HepG2 (cell line): ENCODE measurements around the gene VSIG10L2. TPM values are rescaled to one million over a fixed set of nuclear protein-coding genes. Genes with fewer than 3 reads are reported as not detected.

Source experiments
- FOXK1 ChIP-seq: sonication (generic); formaldehyde crosslinking; IDR thresholded peaks from 2 replicates; pipeline ENCODE4 v1.4.0; 2020; ENCODE audit warnings: low read depth, missing genetic modification reagents, borderline replicate concordance
- HNRNPLL ChIP-seq: fragments of 200-400 bp; formaldehyde crosslinking; IDR thresholded peaks from 2 replicates; pipeline ENCODE4 v1.6.1; 2017; ENCODE audit warnings: mild to moderate bottlenecking, low read depth, low read length; ENCODE audit not compliant: poor library complexity, severe bottlenecking
- HOXA5 ChIP-seq: sonication (generic); formaldehyde crosslinking; IDR thresholded peaks from 2 replicates; pipeline ENCODE4 v1.4.0; 2020; ENCODE audit warnings: missing genetic modification reagents
- PAF1 ChIP-seq: IDR thresholded peaks from 2 replicates; pipeline ENCODE4 v1.6.1; 2016; ENCODE audit warnings: missing genetic modification reagents, missing compliant biosample characterization
- RAD51 ChIP-seq: fragments of 450-650 bp; IDR thresholded peaks from 2 replicates; pipeline ENCODE4 v1.6.1; 2016; ENCODE audit warnings: borderline replicate concordance
- RFX5 ChIP-seq: IDR thresholded peaks from 2 replicates; pipeline ENCODE4 v1.6.1; 2011; ENCODE audit warnings: low read depth, low read length, improper control_type of control experiment
- RNF2 ChIP-seq: fragments of 450-650 bp; conservative IDR thresholded peaks from 2 replicates; pipeline ENCODE4 v1.6.1; 2016; ENCODE audit warnings: low read depth
- SATB2 ChIP-seq: sonication (generic); formaldehyde crosslinking; IDR thresholded peaks from 2 replicates; pipeline ENCODE4 v1.5.0; 2020; ENCODE audit warnings: missing genetic modification reagents
- TP53 ChIP-seq: sonication (generic); formaldehyde crosslinking; conservative IDR thresholded peaks from 2 replicates; pipeline ENCODE4 v1.4.0; 2020; ENCODE audit warnings: missing genetic modification reagents
- XBP1 ChIP-seq: sonication (generic); formaldehyde crosslinking; IDR thresholded peaks from 2 replicates; pipeline ENCODE4 v1.5.0; 2020; ENCODE audit warnings: missing genetic modification reagents
- ZBTB8A ChIP-seq: sonication (generic); formaldehyde crosslinking; IDR thresholded peaks from 2 replicates; pipeline ENCODE4 v1.4.0; 2020; ENCODE audit warnings: mild to moderate bottlenecking, low read depth, missing genetic modification reagents, borderline replicate concordance
- ZMAT3 ChIP-seq: sonication (generic); formaldehyde crosslinking; conservative IDR thresholded peaks from 2 replicates; pipeline ENCODE4 v1.7.0; 2021; ENCODE audit warnings: missing genetic modification reagents
- ZNF552 ChIP-seq: sonication (generic); formaldehyde crosslinking; IDR thresholded peaks from 2 replicates; pipeline ENCODE4 v1.9.0; 2022; ENCODE audit warnings: missing genetic modification reagents, mild to moderate bottlenecking, borderline replicate concordance
- polyA plus RNA-seq, 8 experiments: library from polyadenylated mRNA; depleted of rRNA in 3 of 8; stranded (reverse) in 7 of 8; unstranded in 1 of 8; fragments of >200 nt; fragmentation: Illumina TruSeq in 4 of 8; extraction: Trizol in 4 of 8; gene quantifications; 2 replicates each; pipeline versions ENCODE4 v1.2.1 to v1.2.3, GENCODE V29; 2011 to 2016; ENCODE audit warnings: low read depth in 4 of 8, missing spikeins in 1 of 8, mixed read lengths in 1 of 8; ENCODE audit not compliant: insufficient read depth in 1 of 8
- total RNA-seq, 5 experiments: library from RNA; depleted of rRNA; stranded (reverse); fragments of >200 nt; fragmentation: Illumina TruSeq; extraction: Trizol; gene quantifications; 2 replicates each; pipeline ENCODE4 v1.2.3, GENCODE V29; 2016; ENCODE audit warnings: low read depth in 1 of 5
- TF ChIP-seq, protein P1 (sequence below): IDR thresholded peaks from 2 replicates; pipeline ENCODE4 v1.6.1; 2016
- TF ChIP-seq, protein P2 (sequence below): IDR thresholded peaks from 2 replicates; pipeline ENCODE4 v1.6.1; 2016; ENCODE audit warnings: mild to moderate bottlenecking
- TF ChIP-seq, protein P3 (sequence below), 2 experiments: fragments of 450-650 bp in 1 of 2; sonication (generic) in 1 of 2; formaldehyde crosslinking; IDR thresholded peaks; 2 replicates each; pipeline versions ENCODE4 v1.5.0 to v1.8.0; 2020 to 2022; ENCODE audit warnings: mild to moderate bottlenecking in 1 of 2, missing genetic modification reagents in 1 of 2
- TF ChIP-seq, protein P4 (sequence below): sonication (generic); formaldehyde crosslinking; IDR thresholded peaks from 2 replicates; pipeline ENCODE4 v1.4.0; 2020; ENCODE audit warnings: missing genetic modification reagents, borderline replicate concordance
- TF ChIP-seq, protein P5 (sequence below): sonication (generic); formaldehyde crosslinking; IDR thresholded peaks from 2 replicates; pipeline ENCODE4 v1.8.0; 2022; ENCODE audit warnings: mild to moderate bottlenecking, missing genetic modification reagents, moderate library complexity

Gene VSIG10L2
- total and polyA plus RNA-seq, 2 of the 13 experiments (the other 11 are each of a cell fraction or from before 2014, with no cell fraction given): 0.21 TPM; not detected in 1

DNA sequence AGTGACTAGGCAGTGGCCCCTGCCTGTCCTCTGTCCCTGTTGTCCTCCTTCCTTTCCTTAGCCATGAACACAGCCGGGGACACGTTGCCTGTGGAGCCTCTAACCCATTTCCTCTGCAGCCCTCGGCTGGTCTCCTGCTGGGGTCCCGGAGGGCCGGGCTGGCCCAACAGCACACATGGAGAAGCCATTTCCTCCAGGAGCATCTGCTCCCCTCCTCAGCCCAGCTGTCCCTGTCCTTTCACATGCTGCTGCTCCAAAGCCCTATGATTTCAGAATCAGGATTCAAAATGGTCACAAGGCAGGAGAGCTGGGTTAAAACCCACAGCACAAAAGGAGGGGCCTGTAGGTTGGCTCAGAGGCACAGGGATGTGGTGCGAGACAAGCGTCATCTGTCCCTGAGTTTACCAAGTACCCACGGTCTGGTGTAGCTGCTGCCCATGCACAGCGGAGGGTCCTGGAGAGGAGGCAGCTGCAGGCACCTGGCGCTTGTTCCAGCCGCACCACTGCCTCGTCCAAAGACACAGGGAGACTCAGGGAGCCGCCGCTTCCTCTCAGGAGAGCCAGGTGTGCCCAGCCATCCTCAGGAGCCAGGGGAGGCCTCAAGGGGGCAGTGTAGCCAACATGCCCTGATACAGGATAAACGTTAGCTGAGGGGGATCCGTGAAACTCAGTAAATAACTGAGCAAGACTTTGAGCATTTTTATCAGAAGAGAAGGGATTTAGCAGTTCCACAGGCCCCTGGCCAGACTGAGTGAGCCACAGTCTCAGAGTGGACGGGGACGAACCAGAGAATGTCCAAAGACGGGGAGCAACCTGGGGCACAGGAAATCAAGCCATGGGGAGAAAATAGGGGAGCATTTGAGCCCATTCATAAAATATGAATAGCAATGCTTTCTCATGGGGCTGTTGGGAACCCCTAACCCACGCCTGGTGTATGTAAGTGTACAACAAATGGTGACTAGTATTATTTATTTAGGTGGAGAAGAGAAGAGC lies 3.9 kb upstream of the VSIG10L2 start (continued):
- TF ChIP-seq, protein P1, sequence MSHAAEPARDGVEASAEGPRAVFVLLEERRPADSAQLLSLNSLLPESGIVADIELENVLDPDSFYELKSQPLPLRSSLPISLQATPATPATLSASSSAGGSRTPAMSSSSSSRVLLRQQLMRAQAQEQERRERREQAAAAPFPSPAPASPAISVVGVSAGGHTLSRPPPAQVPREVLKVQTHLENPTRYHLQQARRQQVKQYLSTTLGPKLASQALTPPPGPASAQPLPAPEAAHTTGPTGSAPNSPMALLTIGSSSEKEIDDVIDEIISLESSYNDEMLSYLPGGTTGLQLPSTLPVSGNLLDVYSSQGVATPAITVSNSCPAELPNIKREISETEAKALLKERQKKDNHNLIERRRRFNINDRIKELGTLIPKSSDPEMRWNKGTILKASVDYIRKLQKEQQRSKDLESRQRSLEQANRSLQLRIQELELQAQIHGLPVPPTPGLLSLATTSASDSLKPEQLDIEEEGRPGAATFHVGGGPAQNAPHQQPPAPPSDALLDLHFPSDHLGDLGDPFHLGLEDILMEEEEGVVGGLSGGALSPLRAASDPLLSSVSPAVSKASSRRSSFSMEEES (CRISPR knock-in tag): no peak
- TF ChIP-seq, protein P2, sequence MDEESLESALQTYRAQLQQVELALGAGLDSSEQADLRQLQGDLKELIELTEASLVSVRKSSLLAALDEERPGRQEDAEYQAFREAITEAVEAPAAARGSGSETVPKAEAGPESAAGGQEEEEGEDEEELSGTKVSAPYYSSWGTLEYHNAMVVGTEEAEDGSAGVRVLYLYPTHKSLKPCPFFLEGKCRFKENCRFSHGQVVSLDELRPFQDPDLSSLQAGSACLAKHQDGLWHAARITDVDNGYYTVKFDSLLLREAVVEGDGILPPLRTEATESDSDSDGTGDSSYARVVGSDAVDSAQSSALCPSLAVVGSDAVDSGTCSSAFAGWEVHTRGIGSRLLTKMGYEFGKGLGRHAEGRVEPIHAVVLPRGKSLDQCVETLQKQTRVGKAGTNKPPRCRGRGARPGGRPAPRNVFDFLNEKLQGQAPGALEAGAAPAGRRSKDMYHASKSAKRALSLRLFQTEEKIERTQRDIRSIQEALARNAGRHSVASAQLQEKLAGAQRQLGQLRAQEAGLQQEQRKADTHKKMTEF (CRISPR knock-in tag): 0 out of 2 replicates have a peak, but pooled peaks have one; percentile 20
- no peak for TF ChIP-seq ZBTB8A (CRISPR knock-in tag)
- TF ChIP-seq XBP1 (CRISPR knock-in tag): no peak
- TF ChIP-seq HOXA5: no peak; the same call in 1 of the 2 replicates
- TF ChIP-seq RNF2: no peak
- TF ChIP-seq RAD51: no peak
- TF ChIP-seq, protein P3, sequence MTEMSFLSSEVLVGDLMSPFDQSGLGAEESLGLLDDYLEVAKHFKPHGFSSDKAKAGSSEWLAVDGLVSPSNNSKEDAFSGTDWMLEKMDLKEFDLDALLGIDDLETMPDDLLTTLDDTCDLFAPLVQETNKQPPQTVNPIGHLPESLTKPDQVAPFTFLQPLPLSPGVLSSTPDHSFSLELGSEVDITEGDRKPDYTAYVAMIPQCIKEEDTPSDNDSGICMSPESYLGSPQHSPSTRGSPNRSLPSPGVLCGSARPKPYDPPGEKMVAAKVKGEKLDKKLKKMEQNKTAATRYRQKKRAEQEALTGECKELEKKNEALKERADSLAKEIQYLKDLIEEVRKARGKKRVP (CRISPR knock-in tag; IDR thresholded peaks at IDR 0.05): no peak
- no peak for TF ChIP-seq SATB2 (CRISPR knock-in tag)
- no peak for TF ChIP-seq FOXK1
- TF ChIP-seq RFX5: no peak
- TF ChIP-seq, protein P4, sequence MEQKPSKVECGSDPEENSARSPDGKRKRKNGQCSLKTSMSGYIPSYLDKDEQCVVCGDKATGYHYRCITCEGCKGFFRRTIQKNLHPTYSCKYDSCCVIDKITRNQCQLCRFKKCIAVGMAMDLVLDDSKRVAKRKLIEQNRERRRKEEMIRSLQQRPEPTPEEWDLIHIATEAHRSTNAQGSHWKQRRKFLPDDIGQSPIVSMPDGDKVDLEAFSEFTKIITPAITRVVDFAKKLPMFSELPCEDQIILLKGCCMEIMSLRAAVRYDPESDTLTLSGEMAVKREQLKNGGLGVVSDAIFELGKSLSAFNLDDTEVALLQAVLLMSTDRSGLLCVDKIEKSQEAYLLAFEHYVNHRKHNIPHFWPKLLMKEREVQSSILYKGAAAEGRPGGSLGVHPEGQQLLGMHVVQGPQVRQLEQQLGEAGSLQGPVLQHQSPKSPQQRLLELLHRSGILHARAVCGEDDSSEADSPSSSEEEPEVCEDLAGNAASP (CRISPR knock-in tag): no peak
- TF ChIP-seq HNRNPLL: no peak
- no peak for TF ChIP-seq ZMAT3 (CRISPR knock-in tag)
- TF ChIP-seq, protein P5, sequence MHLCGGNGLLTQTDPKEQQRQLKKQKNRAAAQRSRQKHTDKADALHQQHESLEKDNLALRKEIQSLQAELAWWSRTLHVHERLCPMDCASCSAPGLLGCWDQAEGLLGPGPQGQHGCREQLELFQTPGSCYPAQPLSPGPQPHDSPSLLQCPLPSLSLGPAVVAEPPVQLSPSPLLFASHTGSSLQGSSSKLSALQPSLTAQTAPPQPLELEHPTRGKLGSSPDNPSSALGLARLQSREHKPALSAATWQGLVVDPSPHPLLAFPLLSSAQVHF (CRISPR knock-in tag): no peak
- TF ChIP-seq TP53 (CRISPR knock-in tag): no peak
- no peak for TF ChIP-seq PAF1
- TF ChIP-seq ZNF552 (CRISPR knock-in tag): no peak
